Measurements from ENCODE around the gene EEF1AKMT3. TPM values are rescaled to one million over a fixed set of nuclear protein-coding genes. Genes with fewer than 3 reads are reported as not detected.

The EEF1AKMT3 gene
- total and polyA plus RNA-seq, 9 of the 15 experiments (the other 6 are each of a cell fraction or from before 2014, with no cell fraction given) = 4.1 to 17.2 (median 7.9) TPM

DNA sequence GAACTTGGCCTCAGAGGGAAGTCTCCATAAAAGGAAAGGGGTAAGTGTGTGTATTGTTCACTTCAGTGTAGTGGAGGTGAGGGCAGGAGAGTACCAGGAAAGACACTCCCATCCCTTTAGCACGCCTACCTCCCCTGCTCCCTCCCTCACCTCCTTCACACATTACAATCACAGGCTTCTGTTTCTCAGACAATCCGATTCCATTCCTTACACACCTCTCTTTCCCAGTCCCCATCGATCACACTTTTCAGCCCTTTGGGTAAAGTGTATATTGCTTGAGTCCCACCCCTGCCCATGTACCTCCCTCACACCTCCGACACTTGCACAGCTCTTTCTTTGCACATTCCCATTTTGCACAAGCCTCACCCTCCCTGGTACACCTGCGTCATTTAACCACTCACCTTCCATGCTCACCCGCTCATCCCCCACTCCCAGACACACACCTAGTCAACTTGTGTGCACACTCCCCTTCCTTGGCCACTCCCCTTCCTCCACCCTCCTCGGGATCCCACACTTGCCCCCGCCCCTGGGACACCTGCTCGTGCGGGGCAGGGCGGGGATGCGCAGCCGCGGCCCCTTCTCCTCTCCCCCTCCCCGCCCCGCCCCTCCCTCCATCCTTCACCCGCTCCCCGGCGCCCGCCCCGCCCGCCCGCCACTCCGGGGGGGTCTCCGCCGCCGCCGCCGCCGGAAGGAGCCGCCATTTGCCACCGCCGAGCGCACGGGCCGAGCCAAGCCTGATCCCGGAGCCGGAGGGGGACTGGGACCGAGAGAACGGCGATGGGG is 17.8 kb upstream of the EEF1AKMT3 start, which contains the start of gene MARCHF9 (continued):
- TF ChIP-seq SMARCA4 (IDR thresholded peaks at IDR 0.05) = peak; percentile 24; the same call in 1 of the 2 replicates
- peak; percentile 82 to 84 for TF ChIP-seq NRF1 (conservative IDR thresholded peaks at IDR 0.05 in 1 of 2, IDR thresholded peaks at IDR 0.05 in 1 of 2)
- no peak for TF ChIP-seq KLF10 (CRISPR knock-in tag; IDR thresholded peaks at IDR 0.05)
- TF ChIP-seq ZEB2 (IDR thresholded peaks at IDR 0.05) = peak; percentile 82
- TF ChIP-seq NBN (IDR thresholded peaks at IDR 0.05; ENCODE audit: low read depth) = 0 out of 2 replicates have a peak, but pooled peaks have one; percentile 23
- peak; percentile 35; the same call in 1 of the 2 replicates for TF ChIP-seq ARID1B (IDR thresholded peaks at IDR 0.05)
- no peak for TF ChIP-seq POLR2H (tag; IDR thresholded peaks at IDR 0.05; ENCODE audit: low read depth)
- TF ChIP-seq TFAP4 (CRISPR knock-in tag; IDR thresholded peaks at IDR 0.05; ENCODE audit: borderline replicate concordance) = peak; percentile 36; the same call in 1 of the 2 replicates
- TF ChIP-seq GABPA (tag; conservative IDR thresholded peaks at IDR 0.05; ENCODE audit: low read depth) = peak; percentile 50
- TF ChIP-seq, protein P1, sequence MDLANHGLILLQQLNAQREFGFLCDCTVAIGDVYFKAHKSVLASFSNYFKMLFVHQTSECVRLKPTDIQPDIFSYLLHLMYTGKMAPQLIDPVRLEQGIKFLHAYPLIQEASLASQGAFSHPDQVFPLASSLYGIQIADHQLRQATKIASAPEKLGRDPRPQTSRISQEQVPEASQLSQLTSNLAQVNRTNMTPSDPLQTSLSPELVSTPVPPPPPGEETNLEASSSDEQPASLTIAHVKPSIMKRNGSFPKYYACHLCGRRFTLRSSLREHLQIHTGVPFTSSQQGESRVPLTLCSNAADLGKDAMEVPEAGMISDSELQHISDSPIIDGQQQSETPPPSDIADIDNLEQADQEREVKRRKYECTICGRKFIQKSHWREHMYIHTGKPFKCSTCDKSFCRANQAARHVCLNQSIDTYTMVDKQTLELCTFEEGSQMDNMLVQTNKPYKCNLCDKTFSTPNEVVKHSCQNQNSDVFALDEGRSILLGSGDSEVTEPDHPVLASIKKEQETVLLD (IDR thresholded peaks at IDR 0.05) = peak; percentile 53; the same call in 1 of the 2 replicates
- TF ChIP-seq TOE1 (IDR thresholded peaks at IDR 0.05; ENCODE audit: borderline replicate concordance) = peak; percentile 43; the same call in 1 of the 2 replicates
- no peak for TF ChIP-seq TOE1 (CRISPR knock-in tag; IDR thresholded peaks at IDR 0.05; ENCODE audit: borderline replicate concordance, low read depth)
- peak; percentile 54 for TF ChIP-seq BHLHE40 (IDR thresholded peaks at IDR 0.05; ENCODE audit: low read length)
- TF ChIP-seq, protein P2, sequence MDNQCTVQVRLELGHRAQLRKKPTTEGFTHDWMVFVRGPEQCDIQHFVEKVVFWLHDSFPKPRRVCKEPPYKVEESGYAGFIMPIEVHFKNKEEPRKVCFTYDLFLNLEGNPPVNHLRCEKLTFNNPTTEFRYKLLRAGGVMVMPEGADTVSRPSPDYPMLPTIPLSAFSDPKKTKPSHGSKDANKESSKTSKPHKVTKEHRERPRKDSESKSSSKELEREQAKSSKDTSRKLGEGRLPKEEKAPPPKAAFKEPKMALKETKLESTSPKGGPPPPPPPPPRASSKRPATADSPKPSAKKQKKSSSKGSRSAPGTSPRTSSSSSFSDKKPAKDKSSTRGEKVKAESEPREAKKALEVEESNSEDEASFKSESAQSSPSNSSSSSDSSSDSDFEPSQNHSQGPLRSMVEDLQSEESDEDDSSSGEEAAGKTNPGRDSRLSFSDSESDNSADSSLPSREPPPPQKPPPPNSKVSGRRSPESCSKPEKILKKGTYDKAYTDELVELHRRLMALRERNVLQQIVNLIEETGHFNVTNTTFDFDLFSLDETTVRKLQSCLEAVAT (IDR thresholded peaks at IDR 0.05) = peak; percentile 62 to 80; a peak in 2 of 4 replicates
- peak; percentile 23 to 48; a peak in 1 of 4 replicates for TF ChIP-seq FOXK2 (conservative IDR thresholded peaks at IDR 0.05 in 1 of 2, IDR thresholded peaks at IDR 0.05 in 1 of 2; ENCODE audit: low read depth in 2 of 2)
- TF ChIP-seq EHMT2 (IDR thresholded peaks at IDR 0.05) = peak; percentile 60
- peak; percentile 72; the same call in 1 of the 2 replicates for TF ChIP-seq OTX1 (CRISPR knock-in tag; IDR thresholded peaks at IDR 0.05)
- no peak for TF ChIP-seq DDX20 (tag; IDR thresholded peaks at IDR 0.05; ENCODE audit: low read depth)
- no peak for TF ChIP-seq ZNF239 (CRISPR knock-in tag; IDR thresholded peaks at IDR 0.05)
- peak; percentile 83 for TF ChIP-seq ELF4 (CRISPR knock-in tag; IDR thresholded peaks at IDR 0.05)
- no peak for TF ChIP-seq MXI1 (IDR thresholded peaks at IDR 0.05; ENCODE audit: low read depth, low read length)
- TF ChIP-seq, protein P3, sequence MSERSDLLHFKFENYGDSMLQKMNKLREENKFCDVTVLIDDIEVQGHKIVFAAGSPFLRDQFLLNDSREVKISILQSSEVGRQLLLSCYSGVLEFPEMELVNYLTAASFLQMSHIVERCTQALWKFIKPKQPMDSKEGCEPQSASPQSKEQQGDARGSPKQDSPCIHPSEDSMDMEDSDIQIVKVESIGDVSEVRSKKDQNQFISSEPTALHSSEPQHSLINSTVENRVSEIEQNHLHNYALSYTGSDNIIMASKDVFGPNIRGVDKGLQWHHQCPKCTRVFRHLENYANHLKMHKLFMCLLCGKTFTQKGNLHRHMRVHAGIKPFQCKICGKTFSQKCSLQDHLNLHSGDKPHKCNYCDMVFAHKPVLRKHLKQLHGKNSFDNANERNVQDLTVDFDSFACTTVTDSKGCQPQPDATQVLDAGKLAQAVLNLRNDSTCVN (CRISPR knock-in tag; IDR thresholded peaks at IDR 0.05) = 0 out of 2 replicates have a peak, but pooled peaks have one; percentile 35

All from K562 (cell line).